ENCODE data around the gene LPAR1. TPM values are rescaled to one million over a fixed set of nuclear protein-coding genes. Genes with fewer than 3 reads are reported as not detected.
A peak's percentile ranks its signal among the peaks of the same experiment; 100 is the strongest.

LPAR1 gene
- total RNA-seq, 1 experiment from 2014 or later, result 33.3 TPM

DNA sequence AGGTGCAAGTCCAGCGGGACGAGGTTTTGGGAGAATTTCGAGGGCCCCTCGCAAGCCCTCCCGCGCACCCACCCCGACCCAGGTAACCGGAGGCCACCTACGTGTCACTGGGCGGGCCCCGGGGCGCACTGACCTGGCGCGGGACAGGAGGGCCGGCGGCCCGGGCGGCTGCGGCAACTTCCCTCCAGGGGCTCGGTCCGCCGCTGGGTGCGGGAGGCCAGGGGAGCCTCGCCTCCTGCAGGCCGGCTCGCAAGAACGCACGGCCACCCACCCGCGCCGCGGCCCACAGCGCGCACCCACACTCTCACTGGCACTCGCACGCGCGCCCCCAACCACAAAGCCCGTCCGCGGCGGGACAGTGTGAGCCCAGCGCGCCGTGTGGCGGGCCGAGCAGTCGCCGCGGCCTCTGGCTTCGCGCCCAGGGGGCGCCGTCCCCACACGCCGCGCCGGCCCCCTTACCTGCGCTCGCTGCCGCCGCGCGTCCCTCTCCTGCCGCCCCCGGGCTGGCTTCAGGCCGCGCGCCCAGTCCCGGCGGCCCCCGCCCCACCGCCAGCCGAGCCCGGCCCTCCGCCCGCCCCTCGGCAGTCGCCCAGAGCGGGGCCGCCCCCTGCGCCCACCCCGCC is 451 bp downstream of the LPAR1 start:
- DNase-seq (ENCODE audit: low read depth), result peak; percentile 52

DNA sequence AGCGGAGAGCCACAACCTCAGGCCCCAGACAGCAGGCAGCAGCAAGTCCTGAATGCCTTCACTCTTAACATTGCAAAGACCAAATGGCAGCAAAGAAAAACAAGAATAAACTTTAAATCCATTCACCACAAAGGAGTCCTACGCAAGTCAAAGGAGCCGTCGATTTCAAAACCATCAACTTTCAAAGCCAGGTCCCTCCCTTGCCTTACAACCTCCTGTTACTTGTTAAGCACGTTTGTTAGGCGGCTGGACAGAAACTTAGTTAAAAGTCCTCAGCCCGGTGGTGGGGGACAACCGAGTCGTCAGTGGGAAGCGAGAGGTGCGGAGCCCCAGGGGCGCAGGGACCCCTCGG is 938 bp downstream of the LPAR1 start:
- peak; percentile 64 for DNase-seq (ENCODE audit: low read depth)

DNA sequence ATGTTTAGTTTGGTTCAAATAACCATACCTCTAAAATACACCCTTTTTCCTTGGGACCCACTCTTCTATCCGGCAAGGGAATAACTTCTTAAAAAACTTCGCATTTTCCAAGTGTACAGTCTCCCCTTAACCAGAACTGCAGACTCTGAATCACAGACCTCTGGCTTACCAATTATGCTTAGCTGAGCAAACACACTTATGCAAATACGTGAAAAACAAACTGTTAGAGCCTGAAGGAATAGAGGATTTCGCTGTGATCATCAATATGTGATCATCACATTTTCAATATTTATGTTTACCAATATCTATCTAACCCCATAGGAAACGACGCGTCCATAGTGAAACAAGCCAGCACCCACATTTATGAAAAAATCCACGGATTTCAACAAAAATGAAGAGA is 1.3 kb downstream of the LPAR1 start:
- peak; percentile 55 for DNase-seq (ENCODE audit: low read depth)

DNA sequence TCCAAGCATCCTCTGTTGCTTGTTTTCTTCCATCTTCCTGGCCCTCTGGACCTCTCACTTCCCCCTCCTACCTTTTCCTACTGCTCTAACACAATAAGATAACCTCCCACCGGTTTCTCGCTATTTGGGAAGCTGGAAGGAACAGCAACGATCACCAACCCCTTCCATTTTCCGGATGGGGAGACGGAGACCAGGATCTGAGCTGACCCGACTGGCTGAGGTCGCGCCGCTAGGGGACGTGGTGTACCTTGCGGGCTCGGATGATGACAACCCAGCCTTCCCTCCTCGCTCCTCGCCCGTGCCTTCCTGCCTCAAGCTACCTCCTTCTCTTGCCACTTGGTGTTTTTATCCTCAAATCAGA is 1.9 kb downstream of the LPAR1 start:
- peak; percentile 66 for DNase-seq (ENCODE audit: low read depth)

DNA sequence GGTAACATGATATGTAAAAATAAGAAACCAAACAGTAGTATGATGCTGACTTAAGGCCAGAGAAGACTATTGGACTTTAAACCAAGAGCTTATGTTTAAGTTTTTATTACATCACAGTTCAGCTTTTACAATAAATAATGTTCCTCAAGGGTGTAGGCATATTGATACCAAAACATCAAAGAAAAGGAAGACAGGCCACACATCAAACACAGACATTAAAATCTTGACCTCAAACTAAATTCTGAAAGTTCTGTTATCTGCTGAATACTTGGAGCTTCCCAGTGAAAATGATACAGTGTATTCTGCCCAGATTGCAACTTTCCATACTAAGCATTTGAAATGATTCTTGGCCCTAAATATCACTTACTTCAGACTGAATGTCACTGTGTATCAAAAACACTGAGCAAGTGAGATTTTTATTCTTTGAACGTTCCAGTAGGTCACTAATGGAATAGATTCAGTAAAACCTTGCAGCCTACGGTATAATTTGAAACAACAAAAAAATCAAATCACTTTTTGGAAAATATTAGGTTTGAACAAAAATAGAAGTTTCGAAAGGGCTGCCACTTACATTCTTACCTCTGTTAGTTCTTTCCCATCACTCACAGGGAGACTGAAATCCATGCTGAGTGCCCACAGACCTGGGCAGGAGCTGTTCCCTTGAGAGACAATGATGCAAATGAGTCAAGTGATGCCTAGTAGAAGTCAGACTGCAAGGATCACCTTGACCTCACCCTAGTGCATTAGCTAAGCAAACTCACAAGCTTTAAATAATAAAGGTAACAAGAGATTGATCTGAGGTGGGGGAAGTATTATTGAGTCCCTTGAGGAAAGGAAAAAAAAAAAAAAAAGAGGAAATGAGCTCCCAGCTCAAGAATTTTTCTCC is 2.5 kb downstream of the LPAR1 start:
- DNase-seq (ENCODE audit: low read depth), result no peak

DNA sequence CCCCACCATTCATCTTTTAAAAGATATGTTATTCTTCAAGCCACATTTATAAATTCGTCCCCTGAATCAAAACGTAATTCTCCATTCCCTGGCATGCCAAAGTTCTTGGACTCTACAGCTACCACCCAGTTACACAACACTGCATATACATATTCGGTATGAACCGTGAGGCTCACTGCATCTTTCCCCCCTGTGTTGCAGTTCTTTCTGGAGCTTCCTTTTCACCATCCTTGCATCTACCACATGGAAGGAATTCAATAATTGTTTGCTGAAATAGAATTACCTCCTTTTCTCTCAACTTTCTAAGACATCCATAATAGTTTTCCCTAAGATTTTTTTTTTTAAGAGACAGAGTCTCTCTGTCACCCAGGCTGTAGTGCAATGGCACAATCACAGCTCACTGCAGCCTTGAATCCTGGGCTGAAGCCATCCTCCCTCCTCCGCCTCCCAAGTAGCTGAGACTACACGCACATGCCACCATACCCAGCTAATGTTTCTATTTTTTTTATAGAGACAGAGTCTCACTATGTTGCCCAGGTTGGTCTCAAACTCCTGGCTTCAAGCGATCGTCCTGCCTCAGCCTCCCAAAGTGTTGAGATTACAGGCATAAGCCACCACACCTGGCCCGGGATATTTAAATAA is 3.3 kb downstream of the LPAR1 start:
- DNase-seq (ENCODE audit: low read depth), result no peak

DNA sequence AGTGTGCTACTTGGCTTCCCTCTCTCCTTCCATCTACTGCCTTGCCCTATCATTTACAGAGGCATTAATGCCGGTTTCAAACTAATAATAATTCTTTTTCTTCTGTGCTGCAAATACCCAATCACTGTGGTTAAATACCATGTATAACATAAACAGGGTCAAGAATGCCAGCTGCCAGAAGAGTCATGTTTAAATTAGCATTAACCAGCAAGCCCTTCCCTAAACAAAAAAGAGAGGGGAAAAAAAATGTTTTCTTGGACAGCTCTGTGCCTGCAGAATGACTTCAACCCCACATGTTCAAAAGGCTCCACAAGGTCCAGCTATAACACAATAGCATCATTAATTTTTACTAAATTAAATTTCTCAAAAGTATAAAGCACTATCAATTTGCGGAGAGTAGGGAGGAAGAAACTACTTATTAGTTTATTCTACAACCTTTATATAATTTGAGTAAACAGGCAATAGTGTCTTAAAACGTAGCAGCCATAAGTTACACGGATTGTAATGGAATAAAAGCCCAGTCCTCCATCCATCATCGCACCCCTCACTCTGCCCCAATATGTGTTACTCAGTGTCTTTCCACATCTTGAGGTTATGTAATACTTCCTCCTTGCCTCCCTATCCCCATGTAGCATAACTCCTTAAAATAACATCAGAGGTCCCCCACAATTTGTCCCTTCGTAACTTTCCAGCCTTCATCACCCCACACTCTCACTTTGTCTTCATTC is 3.9 kb downstream of the LPAR1 start:
- DNase-seq (ENCODE audit: low read depth), result no peak

DNA sequence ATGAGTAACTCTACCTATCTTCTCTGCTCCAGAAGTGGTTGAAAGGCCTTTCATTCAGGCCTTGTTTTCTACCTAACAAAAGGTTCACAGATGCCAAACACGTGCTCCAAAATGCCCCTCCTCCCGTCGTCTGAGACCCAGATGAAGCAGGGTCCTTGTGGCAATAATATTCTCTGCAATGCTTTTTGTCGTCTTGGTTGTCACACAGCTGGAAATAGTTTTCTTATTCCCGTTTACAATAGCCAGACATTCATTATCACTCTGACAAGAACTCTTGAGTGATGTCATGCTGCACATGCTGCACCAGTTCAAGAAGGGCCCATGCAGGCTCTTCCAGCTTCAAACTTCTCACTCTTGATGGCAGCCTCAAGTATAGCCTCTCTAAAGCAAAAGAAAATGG is 7.8 kb downstream of the LPAR1 start:
- no peak for DNase-seq (ENCODE audit: low read depth)

DNA sequence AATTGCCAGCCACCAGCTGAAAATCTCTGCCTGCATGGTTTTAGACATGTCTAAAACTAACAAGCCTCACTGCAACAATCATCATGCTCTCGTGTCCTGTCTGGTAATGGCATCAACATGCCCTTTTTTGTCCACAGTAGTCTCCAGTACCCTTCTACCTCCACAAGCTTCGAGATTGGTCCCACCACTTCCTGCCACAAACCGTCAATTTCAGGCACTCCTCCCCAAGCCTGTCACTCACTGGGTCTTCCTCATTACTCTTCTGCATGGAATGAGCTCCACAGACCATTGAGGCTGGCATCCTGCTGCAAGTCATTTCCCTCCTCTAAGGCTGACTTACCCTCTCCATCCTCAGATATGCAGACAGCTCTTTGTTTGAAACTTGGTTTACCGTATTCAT is 9.0 kb downstream of the LPAR1 start:
- DNase-seq (ENCODE audit: low read depth), result peak; percentile 46

DNA sequence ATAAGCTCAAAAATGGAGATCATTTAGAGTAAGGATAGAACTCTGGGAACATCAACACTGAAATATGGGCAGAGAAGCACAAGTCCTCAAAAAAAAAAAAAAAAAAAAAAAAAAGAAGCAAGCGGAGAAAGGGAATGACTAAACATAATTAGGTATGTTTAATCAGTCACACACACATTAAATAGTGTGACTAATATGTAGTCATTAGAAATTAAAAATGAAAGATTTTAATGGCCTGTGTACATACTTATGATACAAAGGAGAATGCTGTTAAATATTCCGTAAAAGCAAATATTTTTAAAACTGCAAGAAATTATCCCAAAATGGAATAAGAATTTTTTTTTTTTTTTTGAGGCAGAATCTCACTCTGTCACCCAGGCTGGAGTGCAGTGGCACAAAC is 10.5 kb downstream of the LPAR1 start:
- DNase-seq (ENCODE audit: low read depth), result no peak

DNA sequence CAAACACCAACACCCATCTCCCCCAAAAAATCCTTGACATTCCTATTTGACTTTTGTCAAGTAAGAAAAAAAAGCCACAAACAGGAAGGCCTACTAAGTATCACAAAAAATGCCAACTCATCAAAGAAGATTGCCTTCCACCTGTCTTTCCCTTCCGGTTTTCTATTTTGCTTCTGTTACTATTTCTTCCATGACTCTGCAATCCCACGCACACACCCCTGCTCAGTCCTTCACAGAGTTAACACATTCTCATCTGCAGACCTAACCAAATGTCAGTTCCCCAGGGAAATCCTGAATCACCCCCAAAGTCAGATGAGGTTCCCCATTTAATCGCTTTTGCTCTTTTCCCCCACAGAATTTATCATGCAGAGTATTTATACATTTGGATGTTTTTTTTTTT is 15.1 kb downstream of the LPAR1 start:
- DNase-seq (ENCODE audit: low read depth), result no peak

DNA sequence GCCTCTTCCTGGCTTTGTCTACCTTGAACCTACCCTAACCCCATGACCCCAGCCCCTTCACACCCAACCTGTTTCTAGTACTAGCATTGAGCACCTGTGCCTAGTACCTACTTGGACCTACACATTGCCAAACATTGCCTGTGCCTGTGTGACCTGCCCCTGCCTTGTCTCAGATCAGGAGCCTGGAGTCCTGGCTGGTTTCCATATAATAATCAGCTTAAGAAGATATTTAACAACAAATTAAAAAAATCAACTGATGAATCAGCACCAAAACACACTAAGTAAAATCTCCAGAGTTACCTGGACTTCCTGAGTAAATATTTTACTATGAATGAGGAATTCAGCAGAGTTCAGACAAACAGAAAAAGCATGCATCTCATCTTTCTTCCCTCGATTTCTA is 17.7 kb downstream of the LPAR1 start:
- DNase-seq (ENCODE audit: low read depth), result no peak

DNA sequence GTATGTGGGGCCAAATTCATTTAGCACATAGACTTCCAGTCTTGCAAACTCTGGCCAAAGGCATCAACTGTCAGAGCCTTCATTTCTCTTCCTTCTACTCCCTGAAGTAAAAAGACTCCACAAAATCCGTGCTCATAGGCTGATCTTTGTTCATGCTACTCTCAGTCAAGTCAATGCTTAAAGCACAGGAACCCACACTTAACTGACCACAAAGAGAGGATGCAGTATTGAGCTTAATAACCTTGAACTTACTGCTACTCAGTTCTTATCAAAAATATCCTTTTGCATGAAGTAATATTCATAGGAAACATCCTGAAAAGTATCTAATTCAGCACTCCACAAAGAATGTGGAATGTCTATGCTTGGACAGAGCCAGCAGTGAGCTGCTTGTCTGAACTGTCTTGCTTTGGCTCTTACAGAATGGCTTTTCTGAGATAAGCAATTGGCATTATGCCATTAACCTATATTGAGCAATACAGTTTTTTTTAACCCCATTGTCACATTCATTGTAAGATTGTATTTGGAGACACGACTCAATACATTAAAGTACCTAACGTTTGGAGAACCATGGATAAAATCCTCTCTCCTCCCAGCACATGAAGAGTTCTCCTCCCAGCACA is 21.7 kb downstream of the LPAR1 start:
- DNase-seq (ENCODE audit: low read depth), result no peak

DNA sequence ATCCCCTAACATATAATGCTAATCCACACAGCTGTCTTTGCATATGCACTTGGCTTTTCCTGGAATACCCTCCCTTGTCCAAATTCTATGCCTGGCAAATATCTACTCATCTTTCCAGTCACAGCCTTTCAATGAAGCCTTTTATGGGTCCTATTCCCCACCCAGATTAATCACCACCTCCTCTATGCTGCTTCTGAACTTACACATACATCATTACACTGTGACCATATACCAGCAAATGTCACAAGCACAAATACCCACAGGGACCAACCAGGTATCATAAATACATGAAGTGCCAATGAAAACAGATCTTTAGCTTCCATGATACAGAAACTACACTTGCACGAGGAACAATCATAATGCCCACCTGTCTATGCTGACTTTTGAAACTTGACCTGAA is 22.3 kb downstream of the LPAR1 start:
- DNase-seq (ENCODE audit: low read depth), result no peak

DNA sequence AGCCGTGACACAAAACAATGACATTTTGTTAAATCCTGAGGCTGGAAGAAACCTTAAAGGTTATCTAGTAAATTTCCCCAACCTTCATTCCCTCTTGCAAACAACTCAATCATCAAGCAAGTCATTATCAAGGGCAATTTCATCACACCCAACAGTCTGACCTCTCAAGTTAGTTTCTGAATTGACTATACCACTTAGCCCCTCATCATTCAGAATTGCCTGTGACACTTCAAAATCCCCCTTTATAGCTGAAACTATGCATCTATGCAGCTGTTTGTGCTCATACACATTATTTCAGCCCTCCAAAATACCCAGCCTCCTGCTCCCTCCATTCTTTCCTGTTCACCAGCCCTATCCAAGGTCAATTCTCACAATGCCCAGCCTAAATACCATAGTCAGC is 24.6 kb downstream of the LPAR1 start:
- DNase-seq (ENCODE audit: low read depth), result no peak

DNA sequence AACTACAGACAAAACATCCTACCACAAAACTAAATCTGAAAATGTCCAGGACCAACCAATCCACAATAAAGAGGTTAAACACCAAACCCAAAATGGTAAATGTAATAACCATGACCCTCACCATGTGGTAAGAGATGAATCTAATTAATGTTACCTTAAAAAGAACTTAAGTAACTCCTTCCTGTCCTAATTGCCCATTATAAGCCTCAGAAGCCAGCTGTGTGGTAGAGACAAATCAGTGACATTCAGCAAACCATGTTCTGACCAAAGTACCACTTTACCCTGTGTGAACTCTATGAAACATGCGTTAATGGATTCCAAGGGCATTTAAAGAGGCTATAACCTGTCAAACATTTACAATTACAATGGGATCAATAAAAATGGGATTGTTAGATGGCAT is 25.0 kb downstream of the LPAR1 start:
- DNase-seq (ENCODE audit: low read depth), result no peak

DNA sequence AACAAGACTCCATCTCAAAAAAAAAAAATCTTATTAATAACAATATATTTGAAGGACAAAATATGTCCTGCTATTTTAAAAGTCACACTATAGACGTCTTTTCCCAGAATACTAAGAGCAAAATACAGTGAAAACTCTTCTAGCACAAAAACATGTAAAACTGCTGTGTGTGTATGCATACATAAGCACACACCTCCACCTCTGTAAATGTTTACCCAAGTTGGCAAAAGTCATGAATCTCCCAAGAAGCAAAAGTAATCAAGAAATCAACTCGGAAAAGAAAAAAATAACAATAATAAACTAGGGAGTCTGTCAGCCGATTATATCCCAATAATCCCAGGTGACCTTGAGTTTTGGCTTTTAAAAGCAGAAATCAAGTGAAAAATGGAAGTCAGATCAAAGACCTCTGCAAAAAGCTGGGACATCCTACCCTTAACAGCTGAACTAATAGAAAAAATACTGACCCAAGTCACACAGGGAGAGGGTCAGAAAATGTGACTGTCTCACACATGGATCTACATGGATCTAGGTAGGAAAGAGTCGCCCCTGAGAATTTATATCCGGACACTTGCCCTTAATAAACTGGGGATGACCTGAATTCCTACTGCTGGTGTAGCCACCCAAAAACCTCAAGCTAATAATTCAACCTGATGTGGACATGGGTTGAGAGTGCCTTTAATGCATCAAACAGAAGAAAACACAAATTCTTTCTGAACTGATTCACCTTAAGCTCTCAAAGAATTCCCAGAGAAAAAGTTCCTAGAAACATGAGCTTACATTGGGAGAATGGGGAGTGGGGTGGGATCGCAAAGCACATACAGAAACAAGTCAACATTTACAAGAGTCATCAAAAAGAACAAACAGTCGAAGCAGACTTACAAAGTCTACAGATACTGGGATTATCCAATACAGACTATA is 29.9 kb downstream of the LPAR1 start:
- DNase-seq (ENCODE audit: low read depth), result peak; percentile 49

DNA sequence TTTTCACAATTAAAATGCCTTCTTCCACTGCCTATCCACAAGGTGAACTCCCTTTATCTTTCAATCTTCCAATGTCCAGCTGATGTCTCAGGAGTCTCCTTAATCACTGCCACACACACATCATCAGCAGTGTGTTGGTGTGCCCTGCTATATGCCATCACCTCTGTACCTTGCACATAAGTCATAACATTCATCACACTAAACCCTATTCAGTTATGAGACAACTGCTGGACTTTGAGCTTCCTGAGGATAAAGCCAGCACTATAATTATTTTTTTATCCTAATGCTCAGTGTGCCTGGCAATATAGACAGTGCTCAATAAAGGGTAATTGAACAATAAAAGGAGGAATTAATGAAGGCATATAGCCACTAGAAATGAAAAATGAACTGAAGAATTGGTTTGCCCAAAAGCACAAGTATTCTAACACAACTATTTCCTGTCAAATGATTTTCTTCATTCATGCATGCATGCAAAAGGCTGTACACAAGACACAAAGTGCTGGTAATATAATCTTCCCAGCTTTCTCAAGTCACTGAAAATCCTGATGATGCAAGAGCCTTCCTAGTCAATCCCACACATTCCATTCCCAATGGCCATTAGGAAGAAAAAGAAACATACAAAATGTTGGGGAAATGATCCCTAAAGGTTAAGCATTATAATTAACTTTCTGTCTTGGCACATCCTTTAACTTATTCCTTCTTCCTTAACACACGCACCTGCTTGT is 32.4 kb downstream of the LPAR1 start:
- no peak for DNase-seq (ENCODE audit: low read depth)

DNA sequence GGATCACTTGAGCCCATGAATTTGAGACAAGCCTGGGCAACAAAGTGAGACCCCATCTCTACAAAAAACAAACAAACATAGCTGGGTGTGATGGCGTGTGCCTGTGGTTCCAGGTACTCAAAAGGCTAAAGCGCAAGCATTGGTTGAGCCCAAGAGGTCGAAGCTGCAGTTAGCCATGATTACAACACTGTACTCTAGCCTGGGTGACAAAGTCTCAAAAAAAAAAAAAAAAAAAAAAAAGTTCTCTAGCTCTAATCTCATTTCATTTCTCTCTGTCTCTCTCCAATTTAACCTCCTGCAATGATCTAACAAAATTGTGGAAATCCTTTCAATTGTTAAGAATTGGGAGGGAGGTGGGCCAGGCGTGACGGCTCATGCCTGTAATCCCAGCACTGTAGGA is 33.3 kb downstream of the LPAR1 start:
- DNase-seq (ENCODE audit: low read depth), result no peak

DNA sequence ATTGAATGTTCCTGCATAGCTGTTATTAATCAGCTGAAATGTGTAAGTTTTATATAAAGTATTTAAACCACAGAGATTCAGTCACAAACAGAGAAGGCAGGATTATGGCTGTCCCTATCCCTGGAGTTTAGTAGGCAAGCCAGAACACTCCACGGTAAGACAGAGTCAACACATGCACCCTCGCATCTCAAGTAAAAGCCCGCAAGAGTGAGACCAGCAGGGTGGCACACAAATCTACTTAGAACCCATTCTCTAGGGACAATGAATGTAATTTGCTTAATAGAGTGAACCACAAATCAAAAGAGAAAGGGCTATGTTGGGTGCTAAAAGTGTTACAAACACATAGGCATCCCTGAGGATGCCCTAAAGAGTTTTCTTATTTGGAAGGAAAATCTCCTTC is 35.1 kb downstream of the LPAR1 start:
- DNase-seq (ENCODE audit: low read depth), result no peak
